NCI-H1694 (cell line): ENCODE data around the gene PADI2.
"Not testable (repeated sequence)": the region's sequence is repeated elsewhere in the genome, so short reads cannot be mapped to it uniquely, and the experiment has no call there.

ENCODE experiments used
- DNase-seq: peaks from one replicate; lab custom pipeline; 2025; lab: John Stamatoyannopoulos, UW

PADI2 gene

GRCh38 chr1:17081439-17081838, 37.8 kb downstream of the PADI2 start:
- DNase-seq, result no peak

GRCh38 chr1:17080880-17081279, 38.4 kb downstream of the PADI2 start:
- DNase-seq, result no peak

DNA sequence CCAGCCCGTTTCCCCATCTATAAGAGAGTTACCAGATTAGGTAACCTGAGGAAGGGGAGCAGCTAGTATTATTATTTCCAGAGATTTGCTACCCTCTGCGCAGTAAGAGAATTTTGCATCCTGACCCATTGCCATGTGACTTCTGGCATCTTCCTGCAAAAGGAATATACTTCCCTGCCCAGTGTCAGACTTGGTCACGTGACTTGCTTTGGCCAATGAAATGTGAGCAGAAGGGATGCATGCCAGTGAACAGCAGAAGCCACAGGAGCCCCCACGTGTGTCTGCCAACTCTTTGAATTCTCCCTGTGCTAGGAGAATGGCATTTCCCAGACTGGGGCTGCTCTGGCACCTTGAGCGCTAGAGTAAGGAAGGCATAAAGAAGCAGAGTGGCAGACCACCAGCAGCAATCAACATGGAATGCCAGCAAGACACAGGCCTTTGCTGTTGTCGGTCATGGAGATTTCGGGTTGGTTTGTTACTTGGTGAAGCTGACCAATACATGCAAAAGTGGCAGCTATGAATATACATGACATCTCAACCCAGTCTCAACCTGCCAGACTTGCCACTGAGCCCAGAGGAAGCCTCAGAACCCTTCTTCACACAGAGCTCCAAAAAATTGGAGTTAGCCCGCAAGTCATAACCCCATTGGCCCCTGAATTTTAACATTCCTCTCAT, 39.0 kb downstream of the PADI2 start:
- DNase-seq, result no peak

- no peak for DNase-seq
Measured at GRCh38 chr1:17078991-17079868, 40.0 kb downstream of the PADI2 start.

DNA sequence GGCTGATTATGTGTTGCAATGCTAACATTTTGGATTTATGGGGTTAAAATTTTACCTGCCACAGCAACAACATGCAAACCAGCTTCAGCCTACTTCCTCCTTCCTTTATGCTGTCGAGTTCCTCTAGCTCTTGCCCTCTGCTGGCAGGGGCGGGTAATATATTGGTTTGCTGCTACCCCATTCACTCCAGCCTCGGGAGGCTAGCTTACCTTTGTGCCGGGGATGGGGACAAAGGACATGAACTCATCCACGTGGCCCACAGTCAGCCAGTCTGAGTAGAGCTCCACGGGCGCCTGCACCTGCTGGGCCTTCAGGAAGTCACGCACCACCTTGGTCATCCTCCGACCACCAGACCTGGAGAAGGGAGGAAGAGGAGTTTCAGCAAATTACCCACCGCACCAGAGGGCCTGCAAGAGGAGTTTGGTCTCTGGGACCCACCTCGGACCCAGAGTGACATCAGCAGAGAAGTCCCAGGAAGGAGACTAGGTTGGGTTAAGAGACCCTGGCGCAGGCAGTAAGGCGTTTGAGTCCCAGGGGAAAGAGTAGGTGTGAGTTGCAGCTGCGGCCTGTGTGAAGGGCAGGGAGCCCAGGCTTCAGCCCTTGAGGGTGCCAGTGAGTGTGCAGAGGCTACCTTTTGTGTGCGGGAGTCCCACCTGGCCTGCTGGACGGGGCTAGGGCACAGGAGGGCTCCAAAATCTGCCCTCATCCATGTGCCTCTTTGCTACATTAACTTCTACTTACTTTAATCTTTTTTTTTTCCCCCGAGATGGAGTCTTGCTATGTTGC, 43.6 kb downstream of the PADI2 start:
- DNase-seq, result no peak

GRCh38 chr1:17071794-17072193, 47.5 kb downstream of the PADI2 start:
- no peak for DNase-seq

- DNase-seq, result no peak
Measured at GRCh38 chr1:17070163-17070525, 49.1 kb downstream of the PADI2 start.

DNA sequence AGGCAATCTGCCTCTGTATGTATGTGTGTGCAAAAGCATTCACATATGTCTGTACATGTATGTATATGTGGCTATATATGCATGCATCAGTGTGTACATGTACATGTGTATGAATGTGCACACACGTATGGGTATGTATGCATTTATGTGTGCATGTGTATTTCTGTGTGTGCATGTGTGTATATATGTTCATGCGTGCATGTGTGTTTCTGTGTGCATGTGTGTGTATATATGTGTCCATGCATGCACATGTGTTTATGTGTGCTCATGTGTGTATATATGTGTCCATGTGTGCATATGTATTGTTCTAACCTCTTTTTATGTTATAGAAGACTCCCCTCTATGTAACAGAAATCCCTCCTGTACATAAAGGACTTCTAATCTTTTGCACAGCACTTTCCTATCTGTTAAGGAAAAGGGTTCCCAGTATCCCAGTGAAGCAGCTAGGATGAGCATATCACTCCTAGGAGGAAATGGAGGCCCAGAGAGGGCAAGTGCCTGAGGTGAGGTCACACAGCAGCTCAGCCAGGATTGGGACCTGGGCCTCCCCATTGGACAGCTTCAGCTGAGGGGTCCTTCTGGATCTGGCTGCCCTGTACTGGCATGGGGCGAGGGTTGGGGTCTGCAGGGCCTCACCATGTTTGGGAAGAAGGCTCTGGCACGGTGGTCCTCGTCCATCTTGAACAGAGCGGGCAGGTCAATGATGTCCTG, 49.6 kb downstream of the PADI2 start:
- DNase-seq, result no peak

DNA sequence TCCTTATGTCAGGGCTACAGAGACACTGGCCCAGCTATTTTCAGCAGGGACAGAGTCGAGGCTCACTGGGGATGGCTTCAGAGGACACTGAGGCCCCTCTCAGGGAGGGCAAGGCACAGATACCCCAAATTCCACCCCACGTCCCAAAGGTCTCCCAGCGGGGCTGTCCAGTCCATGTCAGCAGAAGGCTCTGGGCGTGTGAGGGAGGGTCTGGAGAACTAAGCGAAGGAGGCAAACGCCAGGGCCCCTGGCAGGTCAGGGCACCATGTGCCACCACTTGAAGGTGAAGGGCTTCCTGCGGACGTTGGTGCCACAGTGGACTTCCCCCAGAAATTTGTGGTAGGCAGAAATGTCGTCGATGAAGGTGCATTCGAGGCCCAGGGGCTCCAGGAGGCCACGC, 50.5 kb downstream of the PADI2 start:
- no peak for DNase-seq

DNA sequence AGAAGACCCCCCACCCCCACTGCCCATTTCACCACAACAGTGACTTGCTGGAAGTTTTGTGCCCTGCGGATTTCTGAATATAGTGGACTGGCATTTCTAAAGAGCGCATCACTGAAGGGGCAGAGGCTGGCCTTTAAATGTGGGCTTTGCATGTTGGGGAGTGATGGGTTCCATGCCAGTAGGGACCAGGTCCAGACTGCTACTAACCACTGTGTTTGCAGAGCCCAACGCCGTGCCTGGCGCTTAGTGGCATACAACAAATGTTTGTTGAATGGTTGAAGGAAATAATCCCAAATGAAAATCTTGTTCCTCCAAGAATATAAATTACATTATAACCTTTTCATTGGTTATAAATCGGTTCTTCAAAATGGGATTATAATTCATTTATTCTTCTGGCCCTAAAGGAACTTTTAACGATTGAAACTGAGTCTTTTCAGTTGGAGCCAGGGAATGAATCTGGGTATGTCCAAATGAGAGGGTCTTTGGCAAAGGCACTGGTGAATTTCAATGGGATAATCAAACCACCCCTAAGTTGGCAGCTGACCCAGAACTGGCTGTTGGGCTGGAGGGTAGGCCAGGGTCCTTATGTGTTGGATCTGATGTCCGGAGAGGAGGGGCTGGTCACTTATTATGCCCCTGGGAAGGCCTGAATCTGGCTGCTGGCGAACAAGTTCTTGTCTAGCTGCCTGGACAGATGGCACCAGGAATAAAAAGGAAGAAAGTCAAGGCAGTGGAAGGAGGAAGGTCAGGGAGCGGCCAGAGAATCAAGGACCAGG, 51.6 kb downstream of the PADI2 start:
- DNase-seq, result no peak

DNA sequence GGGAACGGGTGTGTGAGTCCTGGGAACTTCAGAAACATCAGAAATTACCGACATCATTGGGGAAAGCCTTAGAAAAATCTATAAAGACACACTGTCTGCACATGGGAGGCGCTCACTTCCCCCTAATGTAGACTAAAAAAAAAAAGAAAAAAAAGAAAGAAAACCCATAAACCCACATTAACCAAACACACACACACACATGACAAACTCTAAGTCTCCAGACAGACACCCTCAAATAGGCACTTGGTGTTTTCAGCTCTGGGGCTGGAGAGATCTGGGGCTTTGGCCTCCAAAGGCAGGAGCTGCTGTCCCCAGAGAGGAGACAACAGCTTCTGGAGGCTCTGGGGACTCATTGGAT, 52.2 kb downstream of the PADI2 start:
- DNase-seq, result no peak

DNA sequence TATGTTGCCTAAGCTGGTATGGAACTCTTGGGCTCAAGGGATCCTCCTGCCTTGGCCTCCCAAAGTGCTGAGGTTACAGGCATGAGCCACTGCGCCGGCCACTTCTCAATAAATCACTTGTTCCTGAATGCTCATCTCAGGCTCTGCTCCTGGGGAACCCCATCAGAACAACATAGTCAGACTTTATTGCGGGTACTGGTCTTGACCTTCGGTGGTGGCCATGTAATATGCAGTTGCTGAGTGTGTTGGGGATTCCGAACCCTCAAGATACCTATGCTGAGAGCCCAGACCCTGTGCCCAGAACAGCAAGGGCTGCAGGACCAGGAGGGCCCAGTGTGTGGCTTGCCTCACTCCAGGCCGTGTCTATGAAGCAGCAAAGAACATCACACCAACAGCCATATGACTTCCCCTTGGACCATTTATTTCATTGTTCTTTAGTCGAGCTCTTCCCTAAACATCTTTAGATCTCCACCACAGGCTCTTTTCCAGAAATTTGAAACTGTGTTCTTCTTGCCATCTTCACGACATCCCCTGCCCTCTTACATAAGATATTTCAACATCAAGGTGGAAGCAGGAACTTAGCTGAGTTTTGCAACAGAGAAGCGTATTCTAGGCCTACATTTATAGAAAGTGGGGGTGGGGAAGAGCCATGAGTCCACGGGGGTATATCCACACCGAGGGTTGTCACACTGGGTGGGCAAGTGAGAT, 52.7 kb downstream of the PADI2 start:
- DNase-seq, result no peak

- no peak for DNase-seq
Measured at GRCh38 chr1:17065666-17066065, 53.6 kb downstream of the PADI2 start.

DNA sequence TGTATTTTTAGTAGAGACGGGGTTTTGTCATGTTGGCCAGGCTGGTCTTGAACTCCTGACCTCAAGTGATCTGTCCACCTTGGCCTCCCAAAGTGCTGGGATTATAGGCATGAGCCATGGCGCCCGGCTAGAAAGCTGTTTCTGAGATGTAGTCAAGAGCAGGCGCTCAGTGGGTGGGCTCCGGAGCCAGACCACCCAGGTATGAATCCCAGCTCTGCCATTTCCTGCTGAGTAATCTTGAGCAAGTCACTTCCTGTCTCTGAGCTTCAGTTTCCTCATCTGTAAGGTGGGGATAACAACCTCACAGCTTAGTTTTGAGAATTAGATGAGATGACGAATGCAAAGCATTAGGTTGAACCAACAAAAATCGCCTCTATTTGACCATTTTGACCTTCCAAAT, 56.5 kb downstream of the PADI2 start:
- not testable (repeated sequence) for DNase-seq

GRCh38 chr1:17061892-17062291, 57.4 kb downstream of the PADI2 start:
- no peak for DNase-seq

GRCh38 chr1:17061486-17061885, 57.8 kb downstream of the PADI2 start:
- DNase-seq, result no peak

- DNase-seq, result no peak
Measured at GRCh38 chr1:17060306-17060749, 58.9 kb downstream of the PADI2 start.

GRCh38 chr1:17059391-17060305, 59.6 kb downstream of the PADI2 start:
- DNase-seq, result peak; percentile 48

GRCh38 chr1:17056551-17056950, 62.7 kb downstream of the PADI2 start:
- no peak for DNase-seq

GRCh38 chr1:17055801-17056200, 63.5 kb downstream of the PADI2 start:
- DNase-seq, result no peak
